NCI-H748 treated with DMSO at 0.1 percent for 48 hours (cell line): ENCODE measurements around the gene CACYBP.

Experiments
- DNase-seq: peaks from one replicate; lab custom pipeline; 2025; lab: John Stamatoyannopoulos, UW

CACYBP gene

GRCh38 chr1:174974711-174975119 lies 25.0 kb upstream of the CACYBP start:
- no peak for DNase-seq

- DNase-seq: no peak
Measured at GRCh38 chr1:174975764-174976163, 24.0 kb upstream of the CACYBP start.

GRCh38 chr1:174976436-174977108 lies 23.2 kb upstream of the CACYBP start:
- no peak for DNase-seq

GRCh38 chr1:174982971-174983689 lies 16.6 kb upstream of the CACYBP start:
- peak; percentile 4 for DNase-seq

GRCh38 chr1:174984952-174985351 lies 14.8 kb upstream of the CACYBP start:
- DNase-seq: no peak

DNA sequence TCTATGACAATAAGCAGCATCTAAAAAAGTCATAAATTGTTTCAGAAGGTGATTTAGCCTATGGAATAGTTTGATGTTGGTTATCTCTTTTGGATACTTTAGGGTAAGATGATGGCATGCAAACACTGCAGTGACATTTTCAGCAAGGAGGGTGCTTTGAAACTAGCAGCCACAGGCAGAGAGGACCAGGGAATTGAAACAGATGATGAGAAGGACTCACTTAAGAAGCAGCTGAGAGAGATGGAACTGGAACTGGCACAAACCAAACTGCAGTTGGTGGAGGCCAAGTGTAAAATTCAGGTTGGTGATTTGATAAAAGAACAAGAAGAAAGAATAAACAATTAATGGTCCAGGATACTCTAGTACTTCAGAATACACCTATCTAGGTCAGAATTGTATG lies 11.2 kb upstream of the CACYBP start:
- no peak for DNase-seq

- no peak for DNase-seq
Measured at GRCh38 chr1:174988986-174989385, 10.8 kb upstream of the CACYBP start.

DNA sequence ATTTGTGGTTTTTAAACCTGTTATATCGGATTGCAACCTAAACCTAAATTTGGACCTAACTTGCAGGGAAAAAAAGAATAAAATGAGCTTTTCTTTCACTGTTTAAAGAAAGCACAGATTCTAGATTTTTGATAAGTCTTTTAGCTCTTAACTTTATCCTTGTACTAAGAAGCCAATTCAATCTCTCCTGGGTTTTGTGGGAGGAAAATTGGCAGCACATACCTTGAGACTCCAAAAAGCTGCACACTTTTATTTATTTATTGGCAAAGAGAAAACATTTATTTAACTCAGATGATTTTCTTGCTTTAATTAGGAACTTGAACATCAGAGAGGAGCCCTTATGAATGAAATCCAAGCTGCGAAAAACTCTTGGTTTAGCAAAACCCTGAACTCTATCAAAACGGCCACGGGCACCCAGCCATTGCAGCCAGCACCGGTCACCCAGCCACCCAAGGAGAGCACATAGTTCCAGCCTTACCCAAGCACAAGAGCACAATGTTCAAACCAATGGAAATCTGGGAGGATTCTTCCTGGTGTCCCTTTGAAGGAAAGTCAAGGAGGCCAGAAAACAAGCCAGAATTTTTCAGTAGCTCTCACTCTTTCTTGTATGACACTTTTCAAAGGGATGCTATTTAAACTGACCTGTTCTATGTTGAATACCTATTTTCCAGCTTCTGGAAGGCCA lies 10.1 kb upstream of the CACYBP start:
- DNase-seq: no peak

DNA sequence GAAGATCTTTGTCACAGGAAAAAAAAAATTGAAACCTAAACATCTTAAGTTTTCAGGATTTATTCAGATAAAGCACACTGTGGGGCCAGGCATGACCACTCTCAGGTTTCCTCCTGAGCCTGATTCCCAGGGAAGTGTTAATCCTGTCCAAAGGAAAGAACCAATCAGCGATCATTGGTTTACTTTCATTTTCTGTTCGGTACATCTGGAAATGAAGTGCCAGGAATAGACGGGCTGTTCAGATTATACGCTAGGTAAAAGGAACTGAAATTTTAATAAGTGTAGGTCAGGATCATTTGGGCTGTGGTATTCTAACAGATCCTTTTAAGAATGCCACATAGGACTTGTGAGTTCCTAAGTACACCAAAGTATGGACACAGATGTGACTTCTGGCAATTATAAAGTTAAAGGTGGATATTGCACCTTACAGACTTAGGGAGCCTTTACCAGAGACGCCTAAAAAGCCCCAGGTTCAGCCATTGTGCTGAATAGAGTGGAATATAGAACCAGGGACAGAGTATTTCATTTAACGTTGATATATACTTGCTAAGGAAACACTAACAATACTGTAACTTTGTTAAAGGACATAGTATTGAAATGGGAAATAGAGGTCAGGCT lies 9.3 kb upstream of the CACYBP start:
- no peak for DNase-seq

GRCh38 chr1:174991473-174991872 lies 8.3 kb upstream of the CACYBP start:
- no peak for DNase-seq

GRCh38 chr1:174995121-174995520 lies 4.6 kb upstream of the CACYBP start:
- DNase-seq: no peak

GRCh38 chr1:174995916-174996315 lies 3.8 kb upstream of the CACYBP start:
- no peak for DNase-seq

DNA sequence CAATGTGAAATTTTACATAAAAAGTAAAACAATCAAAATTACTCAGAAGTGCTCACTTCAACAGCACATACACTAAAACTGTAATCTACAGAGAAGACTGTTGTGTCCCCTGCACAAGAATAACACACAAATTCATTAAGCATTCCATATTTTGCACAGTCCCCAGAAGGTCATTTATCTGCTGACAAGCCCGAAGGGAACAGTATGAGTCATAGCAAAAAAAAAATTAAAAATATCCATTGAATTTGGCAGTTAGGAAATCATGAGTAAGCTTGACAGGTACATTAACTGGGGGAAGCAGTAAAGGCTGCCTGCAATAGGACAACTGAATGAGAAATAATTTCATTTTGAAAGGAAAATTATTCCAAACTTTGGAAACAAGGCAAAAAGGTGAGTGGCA lies 3.3 kb upstream of the CACYBP start:
- DNase-seq: no peak

DNA sequence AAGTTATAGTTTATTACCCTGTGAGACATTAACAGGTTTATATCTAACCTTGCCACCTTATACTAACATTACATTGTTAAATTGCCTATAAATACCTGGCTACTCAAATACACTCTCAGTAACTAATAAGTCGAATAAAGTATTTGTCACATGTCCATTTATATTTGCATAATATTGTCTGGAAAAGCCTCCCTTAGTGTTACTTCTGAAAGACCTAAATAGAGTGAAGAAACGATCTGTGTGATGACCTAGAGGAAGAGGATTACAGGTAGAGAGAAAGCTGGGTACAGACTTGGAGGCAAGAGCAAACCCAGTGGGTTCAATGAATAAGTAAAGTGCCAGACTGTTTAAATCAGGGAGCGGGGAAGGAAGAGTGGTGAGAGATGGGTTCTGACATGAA lies 2.7 kb upstream of the CACYBP start:
- no peak for DNase-seq

DNA sequence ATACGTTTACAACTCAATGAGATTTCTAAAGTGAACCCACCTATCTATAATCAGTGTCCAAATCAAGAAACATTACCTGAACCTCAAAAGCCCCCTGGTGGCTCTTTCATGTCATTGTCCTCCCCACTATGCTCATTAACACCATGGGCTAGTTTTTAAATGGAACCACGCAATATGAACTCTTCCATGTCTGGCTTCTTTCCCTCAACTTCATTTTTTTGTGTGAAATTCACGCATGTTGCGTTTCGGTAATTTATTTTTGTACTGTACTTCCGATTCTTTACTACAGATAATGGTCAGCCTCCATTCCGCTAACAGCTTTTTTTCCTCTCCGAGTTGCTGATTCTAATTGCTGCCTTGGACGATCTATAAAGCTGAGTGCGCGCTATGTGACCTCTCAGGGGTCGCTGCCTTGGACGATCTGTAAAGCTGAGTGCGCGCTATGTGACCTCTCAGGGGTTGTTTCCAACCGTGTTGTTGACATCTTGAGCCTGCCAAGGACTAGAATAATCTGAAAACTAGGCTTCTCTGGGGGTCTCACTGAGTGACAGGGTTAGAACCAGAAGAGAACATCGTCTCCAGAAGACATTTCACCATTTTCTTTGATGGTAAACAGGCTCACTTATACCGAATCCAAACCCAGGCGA lies 1.1 kb upstream of the CACYBP start:
- DNase-seq: peak; percentile 49

GRCh38 chr1:174999216-174999935 lies 371 bp upstream of the CACYBP start:
- peak; percentile 85 for DNase-seq

GRCh38 chr1:175000697-175001187 lies 995 bp downstream of the CACYBP start:
- no peak for DNase-seq

DNA sequence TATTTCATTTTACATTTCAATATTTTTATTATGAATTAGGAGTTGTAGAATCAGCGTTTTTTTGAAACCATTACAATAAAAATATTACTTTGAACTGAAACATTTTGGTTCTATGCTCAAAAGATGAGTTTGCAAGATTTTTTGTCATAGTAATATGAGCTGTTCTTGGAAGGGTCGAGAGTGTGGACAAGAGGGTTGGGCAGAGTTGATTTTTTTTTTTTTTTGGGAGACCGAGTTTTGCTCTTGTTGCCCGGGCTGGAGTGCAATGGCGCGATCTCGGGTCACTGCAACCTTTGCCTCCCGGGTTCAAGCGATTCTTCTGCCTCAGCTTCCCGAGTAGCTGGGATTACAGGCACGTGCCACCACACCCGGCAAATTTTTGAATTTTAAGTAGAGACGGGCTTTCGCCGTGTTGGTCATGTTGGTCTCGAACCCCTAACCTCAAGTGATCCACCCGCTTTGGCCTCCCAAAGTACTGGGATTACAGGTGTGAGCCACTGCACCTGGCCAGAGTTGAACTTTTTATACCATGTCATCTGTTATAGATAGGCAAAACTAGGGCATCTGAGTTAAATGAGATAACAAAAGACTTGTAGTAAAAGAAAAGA lies 3.3 kb downstream of the CACYBP start:
- no peak for DNase-seq

DNA sequence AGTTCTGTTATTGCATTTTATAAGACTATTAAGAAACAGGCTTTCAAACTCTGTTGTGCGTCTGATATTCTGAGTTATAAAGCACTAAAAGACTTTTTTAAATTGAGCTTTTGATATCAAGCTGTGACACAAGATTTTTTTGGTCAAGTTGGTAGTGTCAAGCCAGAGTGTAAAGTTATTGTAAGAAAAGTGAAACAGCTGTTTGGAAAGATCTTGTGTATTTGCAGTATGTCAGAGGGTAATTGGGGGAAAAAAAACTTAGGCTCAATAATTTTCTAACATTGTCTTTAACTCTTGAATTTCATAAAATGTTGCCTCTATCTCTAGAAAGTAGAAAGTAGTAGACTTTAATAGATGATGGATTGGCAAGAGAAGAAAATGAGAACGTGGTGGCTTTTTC lies 3.8 kb downstream of the CACYBP start:
- DNase-seq: no peak

GRCh38 chr1:175005085-175005783 lies 5.5 kb downstream of the CACYBP start:
- no peak for DNase-seq
